Keratinocyte (primary cell): ENCODE data around the gene ECM2.

Source experiments
- EZH2 ChIP-seq: IDR thresholded peaks from one replicate; pipeline ENCODE4 v1.6.1; 2012; ENCODE audit warnings: inconsistent platforms, mild to moderate bottlenecking, low read length, moderate library complexity
- TF ChIP-seq, protein P1 (sequence below), 3 experiments: IDR thresholded peaks in 1 of 3; conservative IDR thresholded peaks in 1 of 3; optimal IDR thresholded peaks in 1 of 3; 2 replicates in 2 of 3; 3 replicates in 1 of 3; pipeline versions ENCODE3 to v1.5.1; 2011; ENCODE audit warnings: low read length in 3 of 3, mild to moderate bottlenecking in 3 of 3, moderate library complexity in 2 of 3, control low read depth in 1 of 3, inconsistent platforms in 1 of 3; ENCODE audit not compliant: insufficient read depth in 2 of 3; ENCODE audit errors: extremely low read depth in 1 of 3

DNA sequence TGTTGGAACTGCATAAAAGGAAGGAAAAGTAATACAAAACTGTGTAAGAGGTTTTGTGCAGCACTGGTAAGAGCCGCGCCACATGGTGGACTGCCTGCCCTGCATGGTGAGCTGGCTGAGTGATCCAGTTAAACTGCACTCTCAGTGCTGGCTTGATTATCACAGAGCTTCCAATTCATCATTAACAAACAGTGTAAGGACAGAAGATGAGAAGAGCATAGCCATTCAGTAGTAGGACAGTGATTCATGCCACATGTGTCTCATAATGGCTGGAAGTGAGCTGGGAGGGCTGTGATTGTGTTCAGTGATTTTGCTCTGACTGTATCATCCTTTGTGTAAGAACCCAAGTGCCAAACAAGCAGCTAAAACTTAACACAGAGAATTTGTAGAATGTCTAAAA, 67.6 kb downstream of the ECM2 start:
- no peak for TF ChIP-seq EZH2
- TF ChIP-seq, protein P1, sequence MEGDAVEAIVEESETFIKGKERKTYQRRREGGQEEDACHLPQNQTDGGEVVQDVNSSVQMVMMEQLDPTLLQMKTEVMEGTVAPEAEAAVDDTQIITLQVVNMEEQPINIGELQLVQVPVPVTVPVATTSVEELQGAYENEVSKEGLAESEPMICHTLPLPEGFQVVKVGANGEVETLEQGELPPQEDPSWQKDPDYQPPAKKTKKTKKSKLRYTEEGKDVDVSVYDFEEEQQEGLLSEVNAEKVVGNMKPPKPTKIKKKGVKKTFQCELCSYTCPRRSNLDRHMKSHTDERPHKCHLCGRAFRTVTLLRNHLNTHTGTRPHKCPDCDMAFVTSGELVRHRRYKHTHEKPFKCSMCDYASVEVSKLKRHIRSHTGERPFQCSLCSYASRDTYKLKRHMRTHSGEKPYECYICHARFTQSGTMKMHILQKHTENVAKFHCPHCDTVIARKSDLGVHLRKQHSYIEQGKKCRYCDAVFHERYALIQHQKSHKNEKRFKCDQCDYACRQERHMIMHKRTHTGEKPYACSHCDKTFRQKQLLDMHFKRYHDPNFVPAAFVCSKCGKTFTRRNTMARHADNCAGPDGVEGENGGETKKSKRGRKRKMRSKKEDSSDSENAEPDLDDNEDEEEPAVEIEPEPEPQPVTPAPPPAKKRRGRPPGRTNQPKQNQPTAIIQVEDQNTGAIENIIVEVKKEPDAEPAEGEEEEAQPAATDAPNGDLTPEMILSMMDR (optimal IDR thresholded peaks at IDR 0.05 in 1 of 3, IDR thresholded peaks at IDR 0.05 in 1 of 3, conservative IDR thresholded peaks at IDR 0.05 in 1 of 3; ENCODE audit: extremely low read depth in 1 of 3, insufficient read depth in 2 of 3, low read length in 3 of 3), result no peak
